GM19438 (cell line): ENCODE results near the gene ABCC2.

Experiments
- ATAC-seq: cut with Tn5 transposase; IDR thresholded peaks from one replicate; pipeline ENCODE4 v1.9.1; 2021; ENCODE audit warnings: low read depth; ENCODE audit not compliant: unreplicated experiment

ABCC2 gene

DNA sequence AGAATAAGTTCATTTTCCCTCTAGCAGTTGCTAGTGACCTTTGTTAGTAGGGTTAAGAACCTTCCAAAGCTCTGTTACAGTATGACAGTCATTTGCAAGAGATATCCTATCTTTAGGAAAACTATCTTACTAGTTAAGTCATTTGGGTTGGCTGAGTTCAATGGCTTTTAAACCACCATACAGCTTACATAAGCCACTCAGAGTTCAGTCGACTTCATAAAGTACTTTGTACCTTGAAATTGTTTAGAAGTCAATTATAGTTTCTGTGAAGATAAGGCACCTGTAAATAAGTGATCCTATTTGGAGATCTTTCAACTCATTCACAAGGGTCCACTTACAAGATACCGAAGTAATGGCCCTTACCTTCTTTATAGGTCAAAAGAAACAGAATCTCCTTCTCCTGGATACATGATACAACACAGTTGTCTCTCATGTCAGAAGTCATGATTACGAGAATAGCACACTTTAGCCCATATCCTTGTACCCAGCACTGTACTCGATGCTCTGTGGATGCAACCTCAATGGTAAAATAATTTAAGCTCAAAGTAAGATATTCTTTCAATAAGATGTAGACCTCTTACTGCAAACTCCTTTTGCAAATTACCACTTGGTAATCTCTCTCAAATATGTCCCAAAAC, 11.9 kb upstream of the ABCC2 start:
- ATAC-seq = no peak

DNA sequence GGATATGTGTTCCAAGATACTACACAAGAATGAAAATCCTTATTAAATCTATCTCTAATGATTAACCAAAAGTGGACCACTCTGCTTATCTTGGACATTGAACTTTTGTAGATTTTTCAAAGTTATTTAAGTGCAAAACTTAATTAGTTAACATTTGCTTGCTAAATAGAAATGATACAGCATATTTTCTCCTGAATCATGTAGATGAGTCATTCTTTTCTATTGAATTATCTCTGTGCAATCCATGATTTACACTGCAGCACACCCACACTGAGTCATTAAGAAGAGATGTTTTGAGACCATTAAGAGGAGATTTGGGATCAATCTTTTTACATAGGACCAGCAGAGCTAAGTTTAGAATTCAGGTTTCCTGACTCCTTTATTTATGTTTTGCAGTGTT, 6.6 kb upstream of the ABCC2 start:
- ATAC-seq = no peak

DNA sequence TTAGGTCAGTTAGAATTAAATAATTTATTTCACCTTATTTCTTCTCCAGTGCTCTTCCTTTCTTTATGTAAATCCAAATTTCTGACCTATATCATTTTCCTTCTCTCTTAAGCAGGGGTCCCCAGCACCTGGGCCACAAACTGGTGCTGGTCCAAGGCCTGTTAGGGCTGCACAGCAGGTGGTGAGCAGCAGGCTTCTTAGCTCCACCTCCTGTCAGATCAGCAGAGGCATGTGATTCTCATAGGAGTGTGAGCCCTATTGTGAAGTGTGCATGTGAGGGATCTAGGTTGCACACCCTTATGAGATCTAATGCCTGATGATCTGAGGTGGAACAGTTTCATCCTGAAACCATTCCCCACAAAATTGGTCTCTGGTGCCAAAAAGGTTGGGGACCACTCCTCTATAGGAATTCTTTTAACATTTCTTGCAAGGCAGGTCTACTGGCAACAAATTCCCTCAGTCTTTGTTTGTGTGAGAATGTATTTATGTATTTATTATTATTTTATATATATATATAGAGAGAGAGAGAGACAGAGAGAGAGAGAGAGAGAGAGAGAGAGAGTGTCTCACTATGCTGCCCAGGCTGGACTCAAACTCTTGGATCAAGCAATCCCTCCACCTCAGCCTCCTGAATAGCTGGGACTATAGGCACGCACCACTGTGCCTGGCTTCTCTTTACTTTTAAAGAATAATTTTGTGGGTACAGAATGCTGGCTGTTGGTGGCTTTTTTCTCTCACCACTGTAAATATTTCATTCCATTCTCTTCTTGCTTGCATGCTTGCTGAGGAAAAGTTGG, 4.3 kb upstream of the ABCC2 start:
- no peak for ATAC-seq

DNA sequence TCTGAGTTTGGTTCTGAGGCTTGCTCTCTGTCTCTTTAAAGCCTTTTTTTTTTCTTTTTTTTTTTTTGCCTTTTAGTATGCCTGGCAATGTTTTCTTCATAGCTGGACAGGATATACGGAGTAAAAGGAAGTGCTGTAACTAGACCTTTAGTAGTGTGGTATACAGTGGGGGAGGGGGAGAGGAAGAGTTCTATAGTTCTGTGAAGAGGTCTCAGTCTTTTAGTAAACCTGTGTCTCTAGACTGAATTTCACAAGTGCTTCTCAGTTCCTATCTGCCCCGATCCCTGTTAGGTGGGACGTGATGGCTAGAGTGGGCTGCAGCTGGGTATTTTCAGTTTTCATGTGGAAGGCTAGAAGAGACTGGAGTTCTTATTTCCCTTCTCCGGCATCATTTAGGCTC, 3.1 kb upstream of the ABCC2 start:
- ATAC-seq = no peak

DNA sequence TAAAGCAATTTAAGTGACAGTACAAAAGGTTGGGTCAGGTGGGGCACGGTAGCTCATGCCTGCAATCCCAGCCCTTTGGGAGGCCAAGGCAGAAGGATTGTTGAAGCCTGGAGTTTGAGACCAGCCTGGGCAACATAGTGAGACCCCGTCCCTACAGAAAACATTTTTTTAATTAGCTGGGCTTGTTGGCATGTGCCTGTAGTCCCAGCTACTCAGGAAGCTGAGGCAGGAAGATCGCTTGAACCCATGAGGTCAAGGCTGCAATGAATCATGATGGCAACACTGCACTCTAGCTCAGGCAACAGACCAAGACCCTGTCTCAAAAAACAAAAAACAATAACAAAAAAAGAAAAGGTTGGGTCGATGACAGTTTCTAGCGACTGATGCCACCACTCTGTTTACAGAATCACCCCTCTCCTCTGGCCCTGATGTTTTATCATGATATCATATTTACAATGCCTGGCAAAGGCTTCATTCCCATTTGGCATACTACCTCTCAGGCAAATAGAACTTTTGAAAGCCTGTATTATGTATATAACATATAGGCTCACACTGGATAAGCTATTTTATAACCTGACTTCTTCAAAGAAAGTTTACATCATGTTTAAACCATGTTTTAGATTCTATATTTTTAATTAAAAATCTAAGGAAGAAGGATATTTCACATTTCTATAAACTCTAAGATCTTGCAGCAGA, 558 bp upstream of the ABCC2 start:
- no peak for ATAC-seq

DNA sequence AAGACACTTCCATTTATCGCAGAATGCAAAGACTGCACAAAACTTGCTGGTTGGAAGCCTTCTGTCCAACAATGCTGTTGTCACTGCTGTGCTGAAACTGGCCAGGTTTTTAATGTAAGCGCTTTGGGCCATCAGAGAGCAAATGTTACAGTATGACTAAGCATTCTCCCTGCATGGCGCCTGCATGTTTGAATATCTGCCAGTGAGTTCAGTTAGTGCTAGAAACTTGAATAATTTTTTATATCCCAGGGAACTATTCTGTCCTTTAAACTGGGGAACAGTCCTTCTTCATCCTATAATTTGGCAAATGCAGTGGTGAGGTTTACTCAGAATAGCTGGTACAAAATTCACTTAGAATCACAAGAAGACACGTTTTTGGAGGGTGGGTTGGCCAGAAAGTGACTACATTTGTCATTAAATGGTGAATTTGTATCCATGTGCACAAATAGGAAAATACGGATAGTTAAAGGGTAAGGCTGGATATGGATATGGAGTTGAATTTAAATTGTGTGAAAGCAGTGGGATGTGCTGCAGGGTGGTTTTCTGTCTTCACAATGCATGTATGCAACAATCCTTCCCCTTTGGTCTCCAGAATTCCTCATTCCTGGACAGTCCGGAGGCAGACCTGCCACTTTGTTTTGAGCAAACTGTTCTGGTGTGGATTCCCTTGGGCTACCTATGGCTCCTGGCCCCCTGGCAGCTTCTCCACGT, 1.7 kb downstream of the ABCC2 start:
- no peak for ATAC-seq

DNA sequence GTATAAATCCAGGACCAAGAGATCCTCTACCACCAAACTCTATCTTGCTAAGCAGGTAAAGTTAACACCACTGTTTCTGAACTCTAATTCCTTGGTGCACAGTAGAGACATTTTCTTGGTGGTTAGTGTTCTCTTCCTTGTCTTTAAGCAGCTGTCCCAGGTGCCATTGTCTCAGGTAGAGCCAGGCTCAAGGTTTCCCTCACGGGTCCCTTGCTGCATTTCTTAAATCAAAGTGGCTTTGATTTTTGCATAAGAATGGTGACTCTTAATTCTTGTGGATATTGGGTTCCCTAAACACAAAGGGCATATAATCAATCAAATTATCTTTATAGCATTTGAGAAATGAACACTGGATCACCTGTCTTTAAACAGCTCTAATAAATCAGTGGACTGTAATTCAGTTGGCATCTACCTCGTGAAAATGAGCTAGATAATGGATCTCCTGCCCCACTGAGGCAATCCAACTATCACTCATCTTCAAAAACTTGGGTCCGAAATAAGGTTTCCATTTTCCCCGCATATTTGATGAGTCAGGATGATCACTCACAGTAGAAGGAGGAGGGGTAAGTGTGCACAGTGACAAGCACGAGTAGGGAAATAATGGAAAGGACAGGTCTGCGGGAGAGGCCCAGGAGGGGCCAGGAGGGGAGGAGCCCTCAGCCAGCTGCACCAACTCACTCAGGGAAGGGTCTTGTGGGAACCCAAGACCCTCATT, 2.4 kb downstream of the ABCC2 start:
- ATAC-seq = no peak

DNA sequence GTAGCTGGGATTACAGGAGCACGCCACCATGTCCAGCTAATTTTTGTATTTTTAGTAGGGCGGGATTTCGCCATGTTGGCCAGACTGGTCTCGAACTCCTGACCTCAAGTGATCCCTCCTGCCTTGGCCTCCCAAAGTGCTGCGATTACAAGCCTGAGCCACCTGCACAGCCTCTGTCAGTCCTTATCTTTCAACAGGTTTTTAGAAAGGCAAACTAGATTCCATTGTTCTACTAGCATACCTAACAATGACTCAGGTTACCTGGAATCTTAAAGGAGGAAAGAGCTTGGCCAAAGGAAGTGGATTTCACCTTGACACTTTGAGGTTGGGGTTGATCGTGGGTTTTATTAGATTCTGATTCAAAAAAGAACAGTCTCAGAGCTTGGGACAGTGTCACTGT, 3.2 kb downstream of the ABCC2 start:
- no peak for ATAC-seq

DNA sequence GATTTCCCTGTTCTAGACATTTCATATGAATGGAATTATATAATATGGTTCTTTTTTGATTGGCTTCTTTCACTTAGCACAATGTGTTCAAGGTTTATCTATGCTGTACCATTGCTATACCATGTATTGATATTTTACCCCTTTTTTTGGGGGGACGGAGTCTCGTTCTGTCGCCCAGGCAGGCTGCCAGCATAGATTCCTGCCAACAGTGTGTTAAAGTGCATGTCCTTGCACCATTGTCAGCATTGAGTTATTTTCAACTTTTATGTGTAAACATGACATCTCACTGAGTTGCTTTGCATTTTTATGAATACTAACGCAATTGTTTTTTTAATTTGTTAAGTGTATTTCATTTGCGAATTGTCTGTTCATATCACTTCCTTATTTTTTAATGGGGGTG, 4.9 kb downstream of the ABCC2 start:
- no peak for ATAC-seq

DNA sequence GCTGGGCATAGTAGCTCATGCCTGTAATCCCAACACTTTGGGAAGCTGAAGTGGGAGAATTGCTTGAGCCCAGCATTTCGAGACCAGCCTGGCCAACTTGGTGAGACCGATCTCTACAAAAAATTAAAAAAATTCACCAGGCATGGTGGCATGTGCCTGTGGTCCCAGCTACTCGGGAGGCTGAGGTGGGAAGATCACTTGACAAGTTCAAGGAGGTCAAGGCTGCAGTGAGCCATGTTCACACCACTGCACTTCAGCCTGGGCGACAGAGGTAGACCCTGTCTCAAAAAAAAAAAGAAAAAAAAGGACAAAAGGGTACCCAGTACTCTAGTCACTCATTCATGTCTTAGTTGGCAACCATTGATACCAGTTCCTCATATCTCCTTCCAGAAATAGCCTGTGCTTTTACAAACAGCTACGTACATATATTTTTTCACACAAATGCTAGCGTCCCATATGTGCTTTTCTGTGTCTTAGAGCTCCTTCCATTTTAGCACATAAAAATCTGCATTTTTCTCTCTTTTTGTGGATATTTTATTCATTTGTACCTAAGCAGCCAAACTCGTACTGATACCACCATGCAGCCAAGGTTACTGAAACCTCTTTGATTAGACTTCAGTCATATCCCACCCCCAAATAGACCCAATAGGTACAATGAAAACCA, 5.5 kb downstream of the ABCC2 start:
- no peak for ATAC-seq

DNA sequence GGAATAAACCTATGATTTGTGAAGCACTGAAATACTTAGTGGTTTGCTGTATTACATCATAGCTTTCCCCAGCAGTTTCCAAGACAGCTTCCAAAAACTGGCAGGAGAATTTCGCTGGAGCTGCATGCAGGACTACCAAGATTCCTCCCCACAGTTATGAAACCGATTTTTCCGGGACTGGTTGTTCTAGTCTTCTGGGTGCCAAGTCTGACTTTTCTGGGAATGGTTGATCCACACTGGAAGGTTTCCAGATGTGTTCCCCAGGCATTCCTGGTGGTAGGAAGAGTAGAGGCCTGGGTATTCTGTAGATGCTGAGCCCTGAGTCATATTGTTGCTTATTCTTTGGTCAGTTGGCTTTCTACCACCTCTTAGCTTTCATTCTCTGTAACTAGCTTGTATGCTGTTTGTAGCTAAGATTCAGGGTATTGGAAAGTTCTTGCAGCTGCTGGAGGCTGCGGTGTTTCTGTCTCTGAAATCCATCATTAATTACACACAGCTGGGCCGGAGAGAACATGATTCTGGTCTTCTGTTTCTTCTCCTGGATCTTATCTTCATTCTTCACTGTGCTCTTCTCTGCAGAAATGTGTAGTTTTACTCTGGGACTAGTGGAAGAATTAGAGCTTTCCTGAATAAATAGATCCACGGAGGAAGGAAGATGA, 6.3 kb downstream of the ABCC2 start:
- ATAC-seq = no peak

DNA sequence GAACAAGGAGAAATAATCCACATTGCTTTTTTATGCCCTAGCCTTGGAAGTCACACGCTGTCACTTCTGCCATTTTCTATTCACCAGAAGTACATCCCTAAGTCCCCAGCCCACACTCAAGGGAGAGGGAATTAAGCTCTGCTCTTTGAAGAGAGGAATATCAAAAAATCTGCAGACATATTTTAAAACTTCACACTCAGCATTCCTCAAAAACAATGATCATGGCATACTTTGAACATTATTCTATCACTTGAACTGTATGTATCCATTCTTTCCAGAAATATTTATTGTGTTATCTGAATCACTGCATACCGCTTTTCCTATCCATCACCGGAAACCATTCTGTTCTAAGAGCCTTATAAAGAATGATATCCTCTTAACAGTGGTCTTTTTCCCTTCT, 9.4 kb downstream of the ABCC2 start:
- no peak for ATAC-seq

DNA sequence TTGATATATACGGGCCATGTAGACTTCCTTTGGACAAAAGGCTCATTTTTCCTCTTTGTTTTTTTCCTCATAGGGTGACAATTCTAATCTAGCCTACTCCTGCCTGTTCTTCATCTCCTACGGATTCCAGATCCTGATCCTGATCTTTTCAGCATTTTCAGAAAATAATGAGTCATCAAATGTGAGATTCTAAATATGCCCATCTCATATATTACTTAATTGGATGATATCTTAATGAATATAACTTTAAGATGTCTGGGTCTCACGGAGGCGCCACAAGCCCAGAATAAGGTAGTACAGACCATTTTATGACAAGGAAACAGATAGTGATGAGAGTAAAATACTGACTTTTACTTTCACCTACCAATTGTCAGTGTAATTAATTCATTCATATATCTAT, 11.4 kb downstream of the ABCC2 start:
- ATAC-seq = no peak

DNA sequence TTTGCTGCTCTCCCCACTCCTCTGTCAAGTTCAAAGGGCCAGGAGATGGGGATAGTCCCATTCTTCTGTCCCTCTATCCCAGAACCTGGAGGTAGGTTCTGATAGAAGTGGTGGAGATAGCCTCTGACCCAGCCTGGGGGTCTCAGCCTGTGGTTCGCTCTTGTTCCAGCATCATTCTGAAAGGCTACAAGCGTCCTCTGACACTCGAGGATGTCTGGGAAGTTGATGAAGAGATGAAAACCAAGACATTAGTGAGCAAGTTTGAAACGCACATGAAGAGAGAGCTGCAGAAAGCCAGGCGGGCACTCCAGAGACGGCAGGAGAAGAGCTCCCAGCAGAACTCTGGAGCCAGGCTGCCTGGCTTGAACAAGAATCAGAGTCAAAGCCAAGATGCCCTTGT, 14.5 kb downstream of the ABCC2 start:
- no peak for ATAC-seq

DNA sequence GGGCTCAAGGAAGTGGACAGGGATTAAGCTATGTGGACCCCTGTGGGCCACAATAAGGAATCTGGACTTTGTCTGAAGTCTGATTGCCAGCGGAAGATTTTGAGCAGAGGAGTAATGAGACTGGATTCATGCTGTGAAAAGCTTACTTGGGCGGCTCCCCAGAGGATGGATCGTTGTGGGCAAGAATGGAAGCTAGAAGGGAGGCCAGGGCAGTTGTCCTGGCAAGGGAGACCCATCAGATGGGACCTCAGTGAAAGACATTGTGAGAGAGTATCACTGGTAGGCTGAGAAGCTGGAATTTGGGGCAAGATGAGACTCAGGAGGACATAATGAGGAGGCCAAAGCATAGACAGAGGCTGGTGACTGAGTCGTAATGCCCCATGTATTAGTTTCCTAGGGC, 15.6 kb downstream of the ABCC2 start:
- ATAC-seq = no peak

DNA sequence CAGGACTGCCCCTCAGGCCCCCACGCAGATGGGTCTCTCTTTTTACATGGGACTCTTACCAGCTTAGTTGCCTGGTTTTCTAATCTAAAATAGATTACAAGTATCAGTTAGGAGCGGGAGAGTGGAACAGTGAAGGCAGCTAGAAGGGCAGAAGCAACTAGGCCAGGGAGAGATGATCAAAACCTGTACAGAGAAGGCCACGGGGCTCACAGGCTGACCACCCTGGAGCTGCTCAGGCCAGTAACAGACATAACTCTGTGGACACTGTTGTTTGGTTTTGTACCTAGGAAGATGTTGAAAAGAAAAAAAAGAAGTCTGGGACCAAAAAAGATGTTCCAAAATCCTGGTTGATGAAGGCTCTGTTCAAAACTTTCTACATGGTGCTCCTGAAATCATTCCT, 16.5 kb downstream of the ABCC2 start:
- ATAC-seq = no peak

DNA sequence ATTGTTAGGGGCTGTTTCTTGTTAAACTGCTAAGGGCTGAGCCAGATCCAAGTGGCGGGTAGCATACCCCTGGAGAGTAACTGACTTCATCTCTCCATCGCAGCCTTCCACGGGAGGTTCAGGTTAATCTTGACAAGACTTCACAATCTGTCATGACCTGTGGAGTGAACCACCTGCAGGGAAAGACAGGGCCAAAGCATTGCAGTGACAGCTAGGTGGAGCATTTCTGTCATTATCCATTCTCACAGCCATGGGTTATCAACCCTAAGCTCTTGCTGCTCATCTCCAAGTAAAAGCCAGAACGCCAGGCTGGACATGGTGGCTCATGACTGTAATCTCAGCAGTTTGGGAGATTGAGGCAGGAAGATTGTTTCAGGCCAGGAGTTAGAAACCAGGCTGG, 17.2 kb downstream of the ABCC2 start:
- ATAC-seq = no peak

DNA sequence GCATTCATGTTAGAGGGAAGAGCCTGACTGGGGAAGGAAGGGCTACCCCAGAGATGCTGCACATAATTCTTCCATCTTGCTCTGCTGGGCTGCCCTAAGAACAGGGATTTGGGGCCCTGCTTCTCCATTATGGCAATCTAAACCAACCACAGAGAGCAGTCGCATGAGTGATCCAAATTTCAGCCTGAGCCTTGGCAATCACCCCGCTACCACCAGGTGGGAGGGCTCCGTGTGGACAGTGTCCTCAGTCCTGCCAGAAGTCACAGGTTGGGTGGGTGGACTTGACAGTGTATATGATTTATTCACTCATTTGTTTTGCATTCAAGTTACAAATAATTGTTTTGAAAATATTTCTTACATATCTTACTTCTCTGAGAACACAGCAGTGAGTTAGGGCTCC, 22.0 kb downstream of the ABCC2 start:
- ATAC-seq = no peak

DNA sequence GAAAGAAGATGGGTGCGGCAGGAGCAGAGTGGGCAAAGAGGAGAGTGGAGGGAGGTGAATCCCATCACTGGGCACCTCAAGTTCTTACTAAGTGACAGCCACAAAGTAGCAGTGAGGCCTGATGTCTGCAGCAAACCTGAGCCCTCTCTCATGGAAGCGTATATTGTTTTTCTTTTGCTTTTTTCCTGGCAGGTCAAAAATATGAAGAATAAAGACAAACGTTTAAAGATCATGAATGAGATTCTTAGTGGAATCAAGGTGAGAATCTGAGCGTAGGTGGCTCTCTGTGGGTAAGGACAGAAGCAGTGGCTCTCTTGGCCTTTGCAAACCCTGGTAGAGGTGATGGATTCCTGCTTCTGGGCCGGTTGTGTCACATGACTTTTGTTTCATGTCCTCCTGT, 22.8 kb downstream of the ABCC2 start:
- ATAC-seq = no peak

DNA sequence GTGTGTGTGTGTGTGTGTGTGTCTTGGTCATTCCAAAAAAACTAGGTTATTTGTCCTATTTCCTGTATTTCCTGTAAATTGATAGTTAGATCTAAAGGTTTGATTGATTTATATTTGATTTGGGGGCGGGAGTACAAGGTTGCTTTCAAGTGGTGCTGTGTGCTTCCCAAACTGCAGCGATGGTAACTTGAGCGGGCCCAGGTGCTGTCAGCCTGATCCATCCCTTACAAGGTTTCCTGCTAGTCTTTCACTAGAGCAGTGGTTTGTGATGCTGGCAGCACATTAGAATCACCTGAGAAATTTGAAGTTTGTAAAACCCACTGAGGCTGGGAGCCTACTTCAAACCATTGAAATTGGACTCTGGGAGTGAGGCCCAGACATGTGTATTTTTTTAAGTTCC, 23.7 kb downstream of the ABCC2 start:
- ATAC-seq = no peak
